Lower leg skin (tissue), 4 donors: ENCODE measurements around the gene PLPP2. TPM values are rescaled to one million over a fixed set of nuclear protein-coding genes. Genes with fewer than 3 reads are reported as not detected.

ENCODE experiments used
- DNase-seq, 2 donors: peaks; one replicate each; pipeline ENCODE4 v3.0.0-alpha.2; 2019; ENCODE audit warnings: low spot score in 2 of 2
- H3K4me3 ChIP-seq: fragments of 200-600 bp; sonication (generic); 2 replicates; pipeline ENCODE4 v1.5.1; 2017; ENCODE audit warnings: mild to moderate bottlenecking, low read depth; ENCODE audit not compliant: poor library complexity, severe bottlenecking
- CTCF ChIP-seq, 3 donors: fragments of 450-650 bp; IDR thresholded peaks; one replicate each; pipeline ENCODE4 v1.5.1; 2016; ENCODE audit warnings: antibody characterized with exemption in 3 of 3, mild to moderate bottlenecking in 3 of 3, moderate library complexity in 2 of 3
- POLR2A ChIP-seq, 2 donors: fragments of 450-650 bp; IDR thresholded peaks; one replicate each; pipeline ENCODE4 v1.6.1; 2016 to 2017; ENCODE audit warnings: antibody characterized with exemption in 2 of 2, mild to moderate bottlenecking in 1 of 2, moderate library complexity in 1 of 2
- WGBS, 2 donors: methylation state at CpG; one replicate each; pipeline ENCODE4 v1.1.5; 2018; 5-methylcytosine and 5-hydroxymethylcytosine counted together
- intact Hi-C: fragments of 100-400 bp; cut with DNase I; formaldehyde crosslinking; loops from one replicate; pipeline ENCODE4 v1.15.0; 2023; ENCODE audit warnings: low total_unique reads
- total RNA-seq, 4 donors: library from RNA; depleted of rRNA; stranded (reverse); fragments of >200 nt; gene quantifications; one replicate each; pipeline ENCODE4 v1.1.0, GENCODE V29; 2016

Gene PLPP2
- total RNA-seq, 4 donors from 2014 or later, result 68.2 to 134 (median 102) TPM

GRCh38 chr19:335486-336066 is 44.4 kb upstream of the PLPP2 start:
- WGBS, 2 donors, result 89 to 92% methylated on average over 18 to 21 of the region's 21 CpGs
- intact Hi-C loops, result no loop called here
- peak in 1 of 2 donors; percentile 65 for DNase-seq
- TF ChIP-seq POLR2A (IDR thresholded peaks at IDR 0.05) (no peak), CTCF (IDR thresholded peaks at IDR 0.05) (no peak)
- H3K4me3 ChIP-seq, result no peak overlapping the region

- intact Hi-C loops, result no loop called here
- H3K4me3 ChIP-seq, result no peak overlapping the region
- 81 to 93% methylated on average over 8 to 9 of the region's 9 CpGs for WGBS, 2 donors
- TF ChIP-seq CTCF (IDR thresholded peaks at IDR 0.05) (no peak), POLR2A (IDR thresholded peaks at IDR 0.05) (no peak)
- peak in 1 of 2 donors; percentile 45 for DNase-seq
Observed at GRCh38 chr19:335072-335471, 43.9 kb upstream of the PLPP2 start.

DNA sequence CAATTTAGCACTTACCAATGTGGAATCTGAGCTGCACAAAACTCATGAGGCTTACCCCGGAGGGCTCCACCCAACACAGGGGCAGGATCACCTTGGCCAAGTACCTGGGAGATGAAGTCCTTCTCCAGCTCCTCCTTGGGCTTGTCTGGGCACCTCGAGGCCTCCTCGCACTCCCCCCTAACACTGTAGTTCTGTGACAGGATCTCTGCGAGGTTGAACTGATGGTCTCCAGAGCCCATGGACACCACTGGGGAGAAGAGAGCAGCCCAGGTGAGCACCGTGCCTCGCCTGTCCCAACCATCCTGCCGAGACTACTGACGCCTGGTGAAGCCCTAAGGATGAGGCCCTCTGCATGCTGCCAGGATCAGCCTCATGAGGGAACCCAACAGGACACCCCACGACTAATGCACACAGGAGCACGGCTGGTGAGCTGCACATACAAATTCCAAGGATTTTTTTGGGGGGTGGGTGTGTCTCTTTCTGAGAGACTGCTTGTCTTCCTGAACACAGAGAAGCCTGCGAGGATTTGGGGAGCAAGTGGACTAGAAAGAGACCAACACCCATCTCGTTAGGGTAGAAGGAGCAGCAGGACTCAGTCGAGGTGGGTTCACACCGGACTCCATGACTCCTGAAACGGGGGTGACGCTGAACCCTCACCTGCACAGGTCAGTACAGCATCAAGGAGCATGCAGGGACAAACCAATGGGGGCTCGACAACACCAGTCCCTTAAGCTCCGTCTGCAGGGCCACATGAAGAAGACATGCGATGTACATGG is 43.3 kb upstream of the PLPP2 start:
- intact Hi-C loops, result no loop called here
- WGBS, 2 donors, result 83 to 89% methylated on average over 19 of the region's 19 CpGs
- TF ChIP-seq CTCF (IDR thresholded peaks at IDR 0.05), result no peak
- no peak for TF ChIP-seq POLR2A (IDR thresholded peaks at IDR 0.05)
- DNase-seq, result no peak
- H3K4me3 ChIP-seq, result no peak overlapping the region

GRCh38 chr19:330503-330902 is 39.3 kb upstream of the PLPP2 start:
- DNase-seq, result peak in 1 of 2 donors; percentile 26
- WGBS, 2 donors, result 97% methylated on average over 8 of the region's 8 CpGs
- no peak overlapping the region for H3K4me3 ChIP-seq
- intact Hi-C loops, result no loop called here
- TF ChIP-seq POLR2A (IDR thresholded peaks at IDR 0.05) (no peak), CTCF (IDR thresholded peaks at IDR 0.05) (no peak)

DNA sequence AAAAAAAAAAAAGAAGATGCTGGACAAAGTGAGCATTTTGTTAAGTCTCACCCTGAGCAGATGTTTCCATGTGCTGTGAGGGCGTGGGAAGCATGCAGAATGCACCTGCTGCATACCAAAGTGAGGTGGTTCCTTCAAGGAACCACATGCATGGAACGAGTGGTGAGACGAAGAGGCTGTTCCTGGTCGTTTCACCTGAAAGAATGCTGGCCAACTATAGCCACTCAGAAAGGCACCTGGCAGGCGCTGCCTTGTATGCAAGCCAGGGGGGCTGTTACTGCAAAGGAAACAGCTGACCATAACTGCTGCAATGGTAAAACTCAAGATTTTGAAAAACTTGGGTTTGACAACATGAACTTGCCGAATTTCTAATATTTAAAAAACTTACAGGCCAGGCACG is 38.7 kb upstream of the PLPP2 start:
- peak in 1 of 2 donors; percentile 39 for DNase-seq
- 96 to 97% methylated on average over 7 of the region's 7 CpGs for WGBS, 2 donors
- H3K4me3 ChIP-seq, result no peak overlapping the region
- intact Hi-C loops, result no loop called here
- TF ChIP-seq POLR2A (IDR thresholded peaks at IDR 0.05) (no peak), CTCF (IDR thresholded peaks at IDR 0.05) (no peak)
